ENCODE results near the gene PLEKHN1. TPM values are rescaled to one million over a fixed set of nuclear protein-coding genes. Genes with fewer than 3 reads are reported as not detected.

Gene PLEKHN1
- total and polyA plus RNA-seq, 8 donors, result 0.29 to 29.2 (median 1.7) TPM; not detected in 2

DNA sequence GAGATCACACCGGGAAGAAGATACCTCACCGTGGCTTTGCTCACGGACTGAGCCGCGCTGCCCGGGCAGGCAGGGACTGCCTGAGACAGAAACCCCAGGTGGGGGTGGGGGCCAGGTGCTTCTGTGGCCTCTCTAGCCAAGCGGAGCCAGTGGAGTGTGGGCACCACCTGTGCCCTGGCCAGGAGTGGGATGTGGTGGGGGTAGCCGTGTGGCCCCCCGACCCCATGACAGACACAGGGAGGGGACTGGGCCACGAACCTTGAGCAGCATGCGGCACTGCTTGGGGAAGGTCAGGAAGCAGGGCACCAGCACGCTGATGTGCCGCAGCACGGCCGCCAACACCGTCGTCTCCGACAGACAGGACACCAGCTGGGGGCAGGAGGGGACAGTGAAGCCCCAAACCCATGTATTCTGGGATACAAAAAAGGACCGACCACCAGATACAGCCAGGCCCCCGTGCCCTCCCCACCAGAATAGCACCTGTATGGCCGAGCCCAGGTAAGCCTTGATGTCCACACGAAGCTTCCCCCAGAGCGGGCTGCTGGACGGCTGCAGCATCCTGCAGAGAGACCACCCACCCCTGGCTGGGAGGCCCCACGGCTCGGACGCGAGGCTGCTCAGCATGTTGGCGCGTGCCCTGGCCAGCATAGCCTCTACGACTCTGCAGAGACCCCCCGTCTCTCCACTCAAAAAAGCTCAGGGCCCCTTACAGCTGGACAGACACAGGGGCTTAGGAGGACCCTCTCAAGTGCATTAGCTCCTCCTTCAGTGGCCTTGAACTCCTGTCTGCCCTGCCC, 12.6 kb upstream of the PLEKHN1 start:
- H3K9me3 ChIP-seq, result no peaks in the 10 kb centered on the region
- no peak overlapping the region for H3K4me3 ChIP-seq
- H3K4me1 ChIP-seq, result peaks cover 13 to 22% (median 20%) of the 10 kb centered on the region in 4 donors
- no peaks in the 10 kb centered on the region for H3K27me3 ChIP-seq
- no peak for TF ChIP-seq POLR2AphosphoS5 (IDR thresholded peaks at IDR 0.05)
- TF ChIP-seq POLR2A (IDR thresholded peaks at IDR 0.05), result no peak
- TF ChIP-seq, protein P1, sequence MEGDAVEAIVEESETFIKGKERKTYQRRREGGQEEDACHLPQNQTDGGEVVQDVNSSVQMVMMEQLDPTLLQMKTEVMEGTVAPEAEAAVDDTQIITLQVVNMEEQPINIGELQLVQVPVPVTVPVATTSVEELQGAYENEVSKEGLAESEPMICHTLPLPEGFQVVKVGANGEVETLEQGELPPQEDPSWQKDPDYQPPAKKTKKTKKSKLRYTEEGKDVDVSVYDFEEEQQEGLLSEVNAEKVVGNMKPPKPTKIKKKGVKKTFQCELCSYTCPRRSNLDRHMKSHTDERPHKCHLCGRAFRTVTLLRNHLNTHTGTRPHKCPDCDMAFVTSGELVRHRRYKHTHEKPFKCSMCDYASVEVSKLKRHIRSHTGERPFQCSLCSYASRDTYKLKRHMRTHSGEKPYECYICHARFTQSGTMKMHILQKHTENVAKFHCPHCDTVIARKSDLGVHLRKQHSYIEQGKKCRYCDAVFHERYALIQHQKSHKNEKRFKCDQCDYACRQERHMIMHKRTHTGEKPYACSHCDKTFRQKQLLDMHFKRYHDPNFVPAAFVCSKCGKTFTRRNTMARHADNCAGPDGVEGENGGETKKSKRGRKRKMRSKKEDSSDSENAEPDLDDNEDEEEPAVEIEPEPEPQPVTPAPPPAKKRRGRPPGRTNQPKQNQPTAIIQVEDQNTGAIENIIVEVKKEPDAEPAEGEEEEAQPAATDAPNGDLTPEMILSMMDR (IDR thresholded peaks at IDR 0.05), result no peak
- no peak for TF ChIP-seq EP300 (IDR thresholded peaks at IDR 0.05)
- H3K36me3 ChIP-seq, result peaks cover 79 to 87% (median 84%) of the 10 kb centered on the region in 4 donors
- intact Hi-C loops (cut with DNase I; ENCODE audit: low total_unique reads), result no loop called here
- WGBS, 5 donors, result 88 to 97% (median 92%) methylated on average over 24 to 32 of the region's 32 CpGs
- no peak overlapping the region for H3K27ac ChIP-seq
- DNase-seq, result no peak

DNA sequence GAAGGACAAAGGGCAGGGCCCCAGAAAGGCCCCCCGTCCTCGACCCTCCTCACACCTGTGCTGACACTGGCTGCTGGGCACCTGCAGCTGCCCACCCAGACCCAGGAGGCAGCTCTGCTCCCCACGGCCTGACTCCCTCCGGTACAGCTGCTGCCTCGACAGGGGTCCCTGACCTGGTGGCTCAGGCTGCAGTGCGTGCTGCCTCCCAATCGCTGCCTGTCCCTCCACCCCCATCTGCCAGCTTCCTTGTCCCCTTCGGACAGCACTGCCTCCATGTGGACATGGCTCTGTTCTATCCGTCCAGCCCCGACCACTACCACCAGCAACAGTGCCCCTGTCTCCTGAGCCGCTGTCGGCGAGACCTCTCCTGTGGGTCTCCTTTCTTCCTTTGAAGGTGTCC, 11.4 kb upstream of the PLEKHN1 start:
- H3K9me3 ChIP-seq, result no peaks in the 10 kb centered on the region
- no peak overlapping the region for H3K4me3 ChIP-seq
- no peak for DNase-seq
- H3K27ac ChIP-seq, result no peak overlapping the region
- WGBS, 5 donors, result 79 to 92% (median 90%) methylated on average over 13 of the region's 13 CpGs
- H3K27me3 ChIP-seq, result peaks cover 0 to 4% (median 0%) of the 10 kb centered on the region in 3 donors
- H3K4me1 ChIP-seq, result peaks cover 19 to 29% (median 28%) of the 10 kb centered on the region in 4 donors
- intact Hi-C loops (cut with DNase I; ENCODE audit: low total_unique reads), result no loop called here
- peaks cover 69 to 75% (median 72%) of the 10 kb centered on the region in 4 donors for H3K36me3 ChIP-seq
- TF ChIP-seq POLR2AphosphoS5 (IDR thresholded peaks at IDR 0.05) (no peak), EP300 (IDR thresholded peaks at IDR 0.05) (no peak), POLR2A (IDR thresholded peaks at IDR 0.05) (no peak)
- TF ChIP-seq, protein P1 (IDR thresholded peaks at IDR 0.05), result no peak

DNA sequence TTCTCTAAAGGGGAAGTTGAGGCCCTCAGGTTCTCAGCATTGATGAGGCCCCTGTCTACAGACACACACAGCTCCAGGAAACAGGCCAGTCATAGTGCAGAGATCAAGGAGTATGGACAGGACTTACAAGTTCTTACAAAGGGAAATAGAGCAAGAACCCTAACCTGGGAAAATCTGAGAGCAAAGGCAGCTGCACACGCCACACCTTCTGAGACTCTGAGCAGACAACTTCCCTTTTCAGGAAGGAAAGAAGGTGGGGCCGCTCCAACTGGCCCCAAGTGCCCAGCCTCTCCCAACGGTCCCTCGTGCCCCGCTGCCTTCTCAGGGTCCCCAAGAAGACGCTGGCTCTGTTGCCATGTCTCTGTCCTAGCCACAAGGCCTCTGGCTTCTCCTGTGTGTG, 10.8 kb upstream of the PLEKHN1 start:
- H3K36me3 ChIP-seq, result peaks cover 64 to 70% (median 67%) of the 10 kb centered on the region in 4 donors
- H3K27me3 ChIP-seq, result peaks cover 0 to 6% (median 0%) of the 10 kb centered on the region in 3 donors
- no peak for TF ChIP-seq POLR2A (IDR thresholded peaks at IDR 0.05)
- no peak for TF ChIP-seq EP300 (IDR thresholded peaks at IDR 0.05)
- 68 to 88% (median 79%) methylated on average over 6 of the region's 6 CpGs for WGBS, 5 donors
- intact Hi-C loops (cut with DNase I; ENCODE audit: low total_unique reads), result no loop called here
- H3K9me3 ChIP-seq, result no peaks in the 10 kb centered on the region
- DNase-seq, result no peak
- H3K4me1 ChIP-seq, result peaks cover 22 to 33% (median 33%) of the 10 kb centered on the region in 4 donors
- H3K27ac ChIP-seq, result no peak overlapping the region
- H3K4me3 ChIP-seq, result no peak overlapping the region

DNA sequence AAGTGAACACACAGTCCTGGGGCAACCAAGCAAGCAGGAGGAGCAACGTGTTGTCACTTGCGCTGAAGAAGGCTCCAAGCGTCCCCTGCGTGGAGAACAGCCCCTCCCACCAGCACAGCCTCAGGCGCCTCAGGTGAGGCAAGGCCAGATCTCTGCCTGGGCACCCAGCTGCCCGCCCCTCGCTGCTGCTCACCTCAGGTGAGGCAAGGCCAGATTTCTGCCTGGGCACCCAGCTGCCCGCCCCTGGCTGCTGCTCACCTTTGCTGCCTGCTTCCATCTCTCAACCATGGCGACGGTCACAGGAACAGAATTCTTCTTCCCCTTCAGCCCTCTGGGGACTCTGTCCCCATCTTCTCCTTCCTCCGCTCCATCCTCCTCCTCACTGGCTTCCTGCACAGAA, 9.6 kb upstream of the PLEKHN1 start:
- TF ChIP-seq POLR2A (IDR thresholded peaks at IDR 0.05) (no peak), EP300 (IDR thresholded peaks at IDR 0.05) (no peak), POLR2AphosphoS5 (IDR thresholded peaks at IDR 0.05) (no peak)
- TF ChIP-seq, protein P1 (IDR thresholded peaks at IDR 0.05), result no peak
- no peak for DNase-seq
- Histone ChIP-seq H3K9me3 (no peaks in the 10 kb centered on the region), H3K4me1 (peaks cover 28 to 42% (median 42%) of the 10 kb centered on the region in 4 donors), H3K36me3 (peaks cover 54 to 58% (median 56%) of the 10 kb centered on the region in 4 donors), H3K4me3 (no peak overlapping the region), H3K27ac (no peak overlapping the region), H3K27me3 (peaks cover 0 to 6% (median 0%) of the 10 kb centered on the region in 3 donors)
- 85 to 96% (median 90%) methylated on average over 6 to 11 of the region's 11 CpGs for WGBS, 5 donors
- intact Hi-C loops (cut with DNase I; ENCODE audit: low total_unique reads), result no loop called here
